Measurements from ENCODE around the gene ACSF3. TPM values are rescaled to one million over a fixed set of nuclear protein-coding genes. Genes with fewer than 3 reads are reported as not detected.
A peak's percentile ranks its signal among the peaks of the same experiment; 100 is the strongest.
"Not testable (repeated sequence)": the region's sequence is repeated elsewhere in the genome, so short reads cannot be mapped to it uniquely, and the experiment has no call there.

The ACSF3 gene
- total RNA-seq, 1 donor from 2014 or later = 14.5 TPM

- no peak for DNase-seq (ENCODE audit: low spot score)
- Mint-ChIP-seq H3K4me1 (peaks cover 9% of the 10 kb centered on the region), H3K9me3 (peaks cover 13% of the 10 kb centered on the region), H3K27me3 (ENCODE audit: insufficient read depth, low read depth) (peaks cover 16% of the 10 kb centered on the region), H3K27ac (no peak overlapping the region), H3K4me3 (no peak overlapping the region), H3K36me3 (no peaks in the 10 kb centered on the region)
- Histone ChIP-seq H3K27ac (no peak overlapping the region), H3K79me2 (ENCODE audit: low read depth) (no peaks in the 10 kb centered on the region), H3K4me2 (peak overlapping the region; percentile 70), H2AFZ (replicated peaks) (no peak overlapping the region), H3K4me3 (no peak overlapping the region), H4K20me1 (ENCODE audit: low read depth) (no peaks in the 10 kb centered on the region), H3K4me1 (peaks cover 16% of the 10 kb centered on the region), H3K9ac (no peak overlapping the region), H3K9me3 (ENCODE audit: low read depth) (no peaks in the 10 kb centered on the region), H3F3A (ENCODE audit: low read depth) (peaks cover 39% of the 10 kb centered on the region), H3K36me3 (no peaks in the 10 kb centered on the region), H3K27me3 (no peaks in the 10 kb centered on the region)
- no peak for TF ChIP-seq EZH2phosphoT487 (IDR thresholded peaks at IDR 0.05)
- no peak for TF ChIP-seq CTCF (IDR thresholded peaks at IDR 0.05)
- no peak for TF ChIP-seq EZH2 (IDR thresholded peaks at IDR 0.05)
Observed at GRCh38 chr16:89072548-89073130, 21.0 kb upstream of the ACSF3 start.

GRCh38 chr16:89073346-89074071 lies 20.1 kb upstream of the ACSF3 start:
- no peaks in the 10 kb centered on the region for H3K36me3 ChIP-seq
- no peaks in the 10 kb centered on the region for H3K79me2 ChIP-seq (ENCODE audit: low read depth)
- no peak overlapping the region for H3K4me2 ChIP-seq
- no peaks in the 10 kb centered on the region for H4K20me1 ChIP-seq (ENCODE audit: low read depth)
- H3K9ac ChIP-seq = no peak overlapping the region
- H3K9me3 Mint-ChIP-seq = peaks cover 13% of the 10 kb centered on the region
- H3K4me1 ChIP-seq = peaks cover 16% of the 10 kb centered on the region
- no peaks in the 10 kb centered on the region for H3K9me3 ChIP-seq (ENCODE audit: low read depth)
- no peak overlapping the region for H2AFZ ChIP-seq (replicated peaks)
- peaks cover 16% of the 10 kb centered on the region for H3K27me3 Mint-ChIP-seq (ENCODE audit: insufficient read depth, low read depth)
- H3K4me3 Mint-ChIP-seq = no peak overlapping the region
- TF ChIP-seq CTCF (IDR thresholded peaks at IDR 0.05) (no peak), EZH2phosphoT487 (IDR thresholded peaks at IDR 0.05) (no peak), EZH2 (IDR thresholded peaks at IDR 0.05) (no peak)
- H3K27me3 ChIP-seq = no peaks in the 10 kb centered on the region
- no peak for DNase-seq (ENCODE audit: low spot score)
- H3K36me3 Mint-ChIP-seq = no peaks in the 10 kb centered on the region
- peaks cover 39% of the 10 kb centered on the region for H3F3A ChIP-seq (ENCODE audit: low read depth)
- no peak overlapping the region for H3K4me3 ChIP-seq
- H3K27ac ChIP-seq = no peak overlapping the region
- H3K4me1 Mint-ChIP-seq = peaks cover 9% of the 10 kb centered on the region
- H3K27ac Mint-ChIP-seq = no peak overlapping the region

- H3K27ac Mint-ChIP-seq = not testable (repeated sequence)
- H3K27me3 Mint-ChIP-seq (ENCODE audit: insufficient read depth, low read depth) = peaks cover 16% of the 10 kb centered on the region
- H3F3A ChIP-seq (ENCODE audit: low read depth) = peaks cover 39% of the 10 kb centered on the region
Observed at GRCh38 chr16:89074072-89074674, 19.5 kb upstream of the ACSF3 start.

More at GRCh38 chr16:89074072-89074674, 19.5 kb upstream of the ACSF3 start:
- not testable (repeated sequence) for H3K4me2 ChIP-seq; DNase-seq (ENCODE audit: low spot score); H3K4me3 Mint-ChIP-seq; H3K4me1 Mint-ChIP-seq; H3K79me2 ChIP-seq (ENCODE audit: low read depth); H3K4me3 ChIP-seq; H3K27ac ChIP-seq; H4K20me1 ChIP-seq (ENCODE audit: low read depth); H3K9me3 ChIP-seq (ENCODE audit: low read depth); H3K27me3 ChIP-seq; H3K36me3 Mint-ChIP-seq; H3K9ac ChIP-seq; H3K36me3 ChIP-seq; H2AFZ ChIP-seq (replicated peaks)
- peaks cover 16% of the 10 kb centered on the region for H3K4me1 ChIP-seq
- H3K9me3 Mint-ChIP-seq = peaks cover 13% of the 10 kb centered on the region

Data from neural progenitor cell (in vitro differentiated cells).